ENCODE measurements around the gene SHROOM1. TPM values are rescaled to one million over a fixed set of nuclear protein-coding genes. Genes with fewer than 3 reads are reported as not detected.

SHROOM1 gene
- total and polyA plus RNA-seq, 2 of the 8 experiments (the other 6 are each of a cell fraction or from before 2014, with no cell fraction given), result 3.9 to 5.2 TPM

DNA sequence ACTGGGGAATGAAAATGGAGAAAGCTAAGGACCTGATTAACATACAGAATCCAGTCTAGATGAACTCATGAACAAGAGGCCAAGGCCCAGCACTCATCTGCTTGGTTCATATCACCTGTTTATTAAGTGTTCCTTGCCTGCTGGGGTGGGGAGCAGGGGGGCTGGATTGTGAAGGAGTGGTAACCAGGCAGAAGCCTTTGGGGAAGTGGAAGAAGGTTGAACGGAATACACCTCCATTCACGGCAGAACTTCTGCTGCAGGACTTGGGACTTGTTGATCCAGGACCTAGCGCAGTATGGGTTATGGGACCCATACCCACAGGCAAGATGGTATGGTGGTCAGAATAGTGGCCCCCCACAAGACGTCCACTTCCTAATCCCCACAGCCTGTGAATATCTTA lies 44.6 kb downstream of the SHROOM1 start:
- Histone ChIP-seq H4K8ac (ENCODE audit: extremely low read depth, insufficient read depth, low read length) (no peak overlapping the region), H3K23ac (ENCODE audit: insufficient read length) (no peak overlapping the region), H3K56ac (replicated peaks; ENCODE audit: insufficient read length, low read depth, low read length) (no peak overlapping the region), H2AK5ac (ENCODE audit: low read depth, low read length) (no peak overlapping the region), H3K36me3 (ENCODE audit: control insufficient read depth in 2 of 4, insufficient read depth in 4 of 4, low read length in 3 of 4) (no peaks in the 10 kb centered on the region), H2AFZ (ENCODE audit: low read length) (no peak overlapping the region), H3K27ac (ENCODE audit: low read depth, low read length) (no peak overlapping the region), H3K4ac (replicated peaks; ENCODE audit: insufficient read length, low read depth, low read length) (no peak overlapping the region), H3K27me3 (replicated peaks in 1 of 4; ENCODE audit: control insufficient read depth in 3 of 4, extremely low read depth in 1 of 4, insufficient read depth in 3 of 4, low read length in 3 of 4) (no peaks in the 10 kb centered on the region), H3K4me2 (ENCODE audit: insufficient read depth in 1 of 2, low read depth in 2 of 2, low read length in 2 of 2) (no peak overlapping the region), H2BK20ac (ENCODE audit: low read length) (no peak overlapping the region), H3K9me3 (ENCODE audit: insufficient read depth in 2 of 2, low read depth in 1 of 2, low read length in 1 of 2) (no peaks in the 10 kb centered on the region), H2BK5ac (ENCODE audit: low read depth, low read length) (no peak overlapping the region), H3K14ac (ENCODE audit: insufficient read length) (no peak overlapping the region), H2BK15ac (ENCODE audit: low read length) (no peak overlapping the region), H4K20me1 (replicated peaks in 1 of 2; ENCODE audit: control insufficient read depth in 1 of 2, insufficient read depth in 2 of 2, low read length in 2 of 2) (no peaks in the 10 kb centered on the region), H3K18ac (ENCODE audit: extremely low read depth, low read length) (no peak overlapping the region), H3K9ac (replicated peaks in 1 of 4; ENCODE audit: extremely low read depth in 1 of 4, low read depth in 3 of 4, low read length in 3 of 4) (no peak overlapping the region), H4K5ac (ENCODE audit: insufficient read length, low read depth, low read length) (no peak overlapping the region), H3K4me3 (ENCODE audit: extremely low read depth in 1 of 4, insufficient read depth in 2 of 4, low read depth in 3 of 4, low read length in 4 of 4) (no peak overlapping the region), H2BK120ac (replicated peaks; ENCODE audit: low read depth, low read length) (no peak overlapping the region), H3K79me2 (ENCODE audit: control insufficient read depth in 1 of 2, insufficient read depth in 2 of 2, low read length in 2 of 2) (no peaks in the 10 kb centered on the region), H3K79me1 (ENCODE audit: low read depth, low read length) (no peaks in the 10 kb centered on the region), H3K23me2 (ENCODE audit: low read depth, low read length) (no peaks in the 10 kb centered on the region), H2BK12ac (ENCODE audit: low read depth, low read length) (no peak overlapping the region), H3K4me1 (replicated peaks in 1 of 4; ENCODE audit: control insufficient read depth in 3 of 4, insufficient read depth in 4 of 4, low read length in 3 of 4) (no peaks in the 10 kb centered on the region; a peak in 1 of 7 replicates), H4K91ac (replicated peaks; ENCODE audit: insufficient read length, low read length) (no peak overlapping the region)
- ChIA-PET POLR2A (ENCODE audit: partially characterized antibody) (interaction anchor here (0.9 to 1.5 kb wide), 2 partner anchors 8 to 37 kb away, joined by 4 to 5 read pairs; no protein-coding TSS in a partner anchor), CTCF (ENCODE audit: partially characterized antibody) (interaction anchor here (1.0 to 3.1 kb wide), 5 partner anchors 21 to 259 kb away, joined by 3 to 11 read pairs (median 4); partner anchors contain the start of gene CCNI2)
- no peak for DNase-seq (ENCODE audit: low read depth in 1 of 2, low spot score in 2 of 2)
- WGBS, 2 experiments (ENCODE audit: extremely low coverage in 1 of 2, insufficient coverage in 1 of 2, insufficient read length in 1 of 2, insufficient replicate concordance in 2 of 2, low coverage in 1 of 2, low lambda C conversion rate in 2 of 2, missing lambda C conversion rate in 1 of 2), result 90% methylated on average over 4 of the region's 4 CpGs; no CpG with 5 or more reads in 1 of the 2 experiments
- no peak for TF ChIP-seq CHD1 (IDR thresholded peaks at IDR 0.05; ENCODE audit: low read depth, low read length)
- TF ChIP-seq RXRA (IDR thresholded peaks at IDR 0.05; ENCODE audit: insufficient read depth, low read depth, low read length), result no peak
- TF ChIP-seq, protein P1, sequence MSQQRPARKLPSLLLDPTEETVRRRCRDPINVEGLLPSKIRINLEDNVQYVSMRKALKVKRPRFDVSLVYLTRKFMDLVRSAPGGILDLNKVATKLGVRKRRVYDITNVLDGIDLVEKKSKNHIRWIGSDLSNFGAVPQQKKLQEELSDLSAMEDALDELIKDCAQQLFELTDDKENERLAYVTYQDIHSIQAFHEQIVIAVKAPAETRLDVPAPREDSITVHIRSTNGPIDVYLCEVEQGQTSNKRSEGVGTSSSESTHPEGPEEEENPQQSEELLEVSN (IDR thresholded peaks at IDR 0.05), result no peak
- TF ChIP-seq BACH1 (IDR thresholded peaks at IDR 0.05; ENCODE audit: low read length), result no peak
- TF ChIP-seq, protein P2, sequence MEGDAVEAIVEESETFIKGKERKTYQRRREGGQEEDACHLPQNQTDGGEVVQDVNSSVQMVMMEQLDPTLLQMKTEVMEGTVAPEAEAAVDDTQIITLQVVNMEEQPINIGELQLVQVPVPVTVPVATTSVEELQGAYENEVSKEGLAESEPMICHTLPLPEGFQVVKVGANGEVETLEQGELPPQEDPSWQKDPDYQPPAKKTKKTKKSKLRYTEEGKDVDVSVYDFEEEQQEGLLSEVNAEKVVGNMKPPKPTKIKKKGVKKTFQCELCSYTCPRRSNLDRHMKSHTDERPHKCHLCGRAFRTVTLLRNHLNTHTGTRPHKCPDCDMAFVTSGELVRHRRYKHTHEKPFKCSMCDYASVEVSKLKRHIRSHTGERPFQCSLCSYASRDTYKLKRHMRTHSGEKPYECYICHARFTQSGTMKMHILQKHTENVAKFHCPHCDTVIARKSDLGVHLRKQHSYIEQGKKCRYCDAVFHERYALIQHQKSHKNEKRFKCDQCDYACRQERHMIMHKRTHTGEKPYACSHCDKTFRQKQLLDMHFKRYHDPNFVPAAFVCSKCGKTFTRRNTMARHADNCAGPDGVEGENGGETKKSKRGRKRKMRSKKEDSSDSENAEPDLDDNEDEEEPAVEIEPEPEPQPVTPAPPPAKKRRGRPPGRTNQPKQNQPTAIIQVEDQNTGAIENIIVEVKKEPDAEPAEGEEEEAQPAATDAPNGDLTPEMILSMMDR (IDR thresholded peaks at IDR 0.05; ENCODE audit: control extremely low read depth in 1 of 3, insufficient read depth in 1 of 3, low read depth in 1 of 3, low read length in 3 of 3), result no peak
- TF ChIP-seq GABPA (IDR thresholded peaks at IDR 0.05; ENCODE audit: borderline replicate concordance, insufficient read depth, low read length), result no peak
- no peak for TF ChIP-seq RAD21 (IDR thresholded peaks at IDR 0.05 in 1 of 2, conservative IDR thresholded peaks at IDR 0.05 in 1 of 2; ENCODE audit: low read depth in 2 of 2, low read length in 2 of 2)
- FAIRE-seq, result no peak

Data from H1 (cell line).